ENCODE measurements around the gene NGLY1.

DNA sequence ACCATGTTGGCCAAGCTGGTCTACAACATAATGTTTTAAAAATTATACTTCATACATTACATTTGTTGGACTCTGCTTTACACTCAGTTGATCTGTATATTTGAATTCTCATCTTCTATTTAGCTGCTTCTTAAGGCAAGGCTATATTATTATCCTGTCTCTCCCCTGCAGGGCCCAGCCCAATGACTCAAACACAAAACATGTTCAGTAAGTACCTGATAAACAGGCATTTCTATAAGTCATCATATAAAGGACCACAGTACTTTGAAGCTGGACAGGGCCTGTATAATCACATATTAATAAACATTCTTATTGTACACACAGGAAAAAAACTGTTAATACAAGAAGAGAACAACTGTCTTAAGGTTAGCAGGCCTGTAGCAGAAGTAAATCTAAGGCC is 36.2 kb downstream of the NGLY1 start:
- TF ChIP-seq, protein P1, sequence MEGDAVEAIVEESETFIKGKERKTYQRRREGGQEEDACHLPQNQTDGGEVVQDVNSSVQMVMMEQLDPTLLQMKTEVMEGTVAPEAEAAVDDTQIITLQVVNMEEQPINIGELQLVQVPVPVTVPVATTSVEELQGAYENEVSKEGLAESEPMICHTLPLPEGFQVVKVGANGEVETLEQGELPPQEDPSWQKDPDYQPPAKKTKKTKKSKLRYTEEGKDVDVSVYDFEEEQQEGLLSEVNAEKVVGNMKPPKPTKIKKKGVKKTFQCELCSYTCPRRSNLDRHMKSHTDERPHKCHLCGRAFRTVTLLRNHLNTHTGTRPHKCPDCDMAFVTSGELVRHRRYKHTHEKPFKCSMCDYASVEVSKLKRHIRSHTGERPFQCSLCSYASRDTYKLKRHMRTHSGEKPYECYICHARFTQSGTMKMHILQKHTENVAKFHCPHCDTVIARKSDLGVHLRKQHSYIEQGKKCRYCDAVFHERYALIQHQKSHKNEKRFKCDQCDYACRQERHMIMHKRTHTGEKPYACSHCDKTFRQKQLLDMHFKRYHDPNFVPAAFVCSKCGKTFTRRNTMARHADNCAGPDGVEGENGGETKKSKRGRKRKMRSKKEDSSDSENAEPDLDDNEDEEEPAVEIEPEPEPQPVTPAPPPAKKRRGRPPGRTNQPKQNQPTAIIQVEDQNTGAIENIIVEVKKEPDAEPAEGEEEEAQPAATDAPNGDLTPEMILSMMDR (IDR thresholded peaks at IDR 0.05): no peak
- TF ChIP-seq POLR2AphosphoS5 (IDR thresholded peaks at IDR 0.05; ENCODE audit: low read depth, low read length): no peak
- TF ChIP-seq, protein P2, sequence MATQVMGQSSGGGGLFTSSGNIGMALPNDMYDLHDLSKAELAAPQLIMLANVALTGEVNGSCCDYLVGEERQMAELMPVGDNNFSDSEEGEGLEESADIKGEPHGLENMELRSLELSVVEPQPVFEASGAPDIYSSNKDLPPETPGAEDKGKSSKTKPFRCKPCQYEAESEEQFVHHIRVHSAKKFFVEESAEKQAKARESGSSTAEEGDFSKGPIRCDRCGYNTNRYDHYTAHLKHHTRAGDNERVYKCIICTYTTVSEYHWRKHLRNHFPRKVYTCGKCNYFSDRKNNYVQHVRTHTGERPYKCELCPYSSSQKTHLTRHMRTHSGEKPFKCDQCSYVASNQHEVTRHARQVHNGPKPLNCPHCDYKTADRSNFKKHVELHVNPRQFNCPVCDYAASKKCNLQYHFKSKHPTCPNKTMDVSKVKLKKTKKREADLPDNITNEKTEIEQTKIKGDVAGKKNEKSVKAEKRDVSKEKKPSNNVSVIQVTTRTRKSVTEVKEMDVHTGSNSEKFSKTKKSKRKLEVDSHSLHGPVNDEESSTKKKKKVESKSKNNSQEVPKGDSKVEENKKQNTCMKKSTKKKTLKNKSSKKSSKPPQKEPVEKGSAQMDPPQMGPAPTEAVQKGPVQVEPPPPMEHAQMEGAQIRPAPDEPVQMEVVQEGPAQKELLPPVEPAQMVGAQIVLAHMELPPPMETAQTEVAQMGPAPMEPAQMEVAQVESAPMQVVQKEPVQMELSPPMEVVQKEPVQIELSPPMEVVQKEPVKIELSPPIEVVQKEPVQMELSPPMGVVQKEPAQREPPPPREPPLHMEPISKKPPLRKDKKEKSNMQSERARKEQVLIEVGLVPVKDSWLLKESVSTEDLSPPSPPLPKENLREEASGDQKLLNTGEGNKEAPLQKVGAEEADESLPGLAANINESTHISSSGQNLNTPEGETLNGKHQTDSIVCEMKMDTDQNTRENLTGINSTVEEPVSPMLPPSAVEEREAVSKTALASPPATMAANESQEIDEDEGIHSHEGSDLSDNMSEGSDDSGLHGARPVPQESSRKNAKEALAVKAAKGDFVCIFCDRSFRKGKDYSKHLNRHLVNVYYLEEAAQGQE (IDR thresholded peaks at IDR 0.05; ENCODE audit: insufficient read depth in 1 of 2, low read depth in 2 of 2, low read length in 1 of 2): no peak
- TF ChIP-seq TCF7L2 (IDR thresholded peaks at IDR 0.05; ENCODE audit: low read depth, low read length): no peak

Measured in Panc1 (cell line).